H1 (cell line): ENCODE measurements around the gene DLGAP5. TPM values are rescaled to one million over a fixed set of nuclear protein-coding genes. Genes with fewer than 3 reads are reported as not detected.

ENCODE experiments used
- CTCF ChIA-PET: fragments of 300-600 bp; sonication (Branson Sonifier 250); formaldehyde crosslinking; loops from one replicate; lab custom pipeline; 2021; ENCODE audit not compliant: partially characterized antibody; lab: Charles Lee
- POLR2A ChIA-PET: fragments of 300-600 bp; sonication (Branson Sonifier 250); formaldehyde crosslinking; loops from one replicate; lab custom pipeline; 2021; ENCODE audit warnings: inconsistent platforms; ENCODE audit not compliant: partially characterized antibody; lab: Charles Lee
- DNase-seq, 2 experiments: peaks; one replicate each; pipeline versions ENCODE4 v3.0.0 to v3.0.0-alpha.2; 2010 to 2022; ENCODE audit warnings: low spot score in 2 of 2, low read depth in 1 of 2, mixed read lengths in 1 of 2
- FAIRE-seq: peaks from 2 replicates; lab custom pipeline; 2011; peaks lifted over from hg19 to GRCh38; lab: Jason Lieb, UNC
- H2AFZ ChIP-seq: 2 replicates; pipeline ENCODE4 v1.8.1; 2012; ENCODE audit warnings: low read length, inconsistent platforms
- H2AK5ac ChIP-seq: 2 replicates; pipeline ENCODE4 v1.6.1; 2013; ENCODE audit warnings: low read depth, low read length
- H2BK120ac ChIP-seq: replicated peaks from 2 replicates; pipeline ENCODE3; 2013; ENCODE audit warnings: low read depth, low read length, inconsistent platforms
- H2BK12ac ChIP-seq: 2 replicates; pipeline ENCODE4 v1.6.1; 2013; ENCODE audit warnings: low read depth, low read length
- H2BK15ac ChIP-seq: 2 replicates; pipeline ENCODE4 v1.6.1; 2013; ENCODE audit warnings: low read length
- H2BK20ac ChIP-seq: 2 replicates; pipeline ENCODE4 v1.6.1; 2013; ENCODE audit warnings: low read length
- H2BK5ac ChIP-seq: 2 replicates; pipeline ENCODE4 v1.6.1; 2013; ENCODE audit warnings: low read depth, low read length
- H3K14ac ChIP-seq: 2 replicates; pipeline ENCODE4 v1.6.1; 2013; ENCODE audit warnings: inconsistent platforms; ENCODE audit not compliant: insufficient read length
- H3K18ac ChIP-seq: 2 replicates; pipeline ENCODE4 v1.6.1; 2013; ENCODE audit warnings: low read length; ENCODE audit errors: extremely low read depth
- H3K23ac ChIP-seq: 2 replicates; pipeline ENCODE4 v1.6.1; 2013; ENCODE audit warnings: inconsistent platforms; ENCODE audit not compliant: insufficient read length
- H3K23me2 ChIP-seq: 2 replicates; pipeline ENCODE4 v1.6.1; 2013; ENCODE audit warnings: low read depth, low read length
- H3K27ac ChIP-seq: 2 replicates; pipeline ENCODE4 v1.6.1; 2011; ENCODE audit warnings: low read depth, low read length, inconsistent platforms
- H3K27me3 ChIP-seq, 4 experiments: replicated peaks in 1 of 4; 1 replicate in 1 of 4; 2 replicates in 3 of 4; pipeline versions ENCODE4 v1.6.1 to v1.8.1; 2011 to 2013; ENCODE audit warnings: low read length in 3 of 4, mild to moderate bottlenecking in 3 of 4, inconsistent platforms in 2 of 4, mixed read lengths in 2 of 4, moderate library complexity in 1 of 4; ENCODE audit not compliant: control insufficient read depth in 3 of 4, insufficient read depth in 3 of 4; ENCODE audit errors: extremely low read depth in 1 of 4
- H3K36me3 ChIP-seq, 4 experiments: 2 replicates each; pipeline versions ENCODE4 v1.6.1 to v1.8.1; 2011 to 2013; ENCODE audit warnings: mild to moderate bottlenecking in 4 of 4, low read length in 3 of 4, moderate library complexity in 2 of 4, control low read depth in 1 of 4, inconsistent platforms in 1 of 4; ENCODE audit not compliant: insufficient read depth in 4 of 4, control insufficient read depth in 2 of 4
- H3K4ac ChIP-seq: replicated peaks from 2 replicates; pipeline ENCODE3; 2013; ENCODE audit warnings: low read length, low read depth, mixed read lengths, inconsistent platforms; ENCODE audit not compliant: insufficient read length
- H3K4me1 ChIP-seq, 4 experiments: replicated peaks in 1 of 4; 1 replicate in 1 of 4; 2 replicates in 3 of 4; pipeline versions ENCODE4 v1.6.1 to v1.8.1; 2011 to 2013; ENCODE audit warnings: low read length in 3 of 4, inconsistent platforms in 2 of 4, mixed read lengths in 1 of 4; ENCODE audit not compliant: insufficient read depth in 4 of 4, control insufficient read depth in 3 of 4
- H3K4me2 ChIP-seq, 2 experiments: 2 replicates each; pipeline versions ENCODE4 v1.6.1 to v1.8.1; 2011 to 2013; ENCODE audit warnings: low read depth in 2 of 2, low read length in 2 of 2, control low read depth in 1 of 2, inconsistent platforms in 1 of 2, mild to moderate bottlenecking in 1 of 2; ENCODE audit not compliant: insufficient read depth in 1 of 2
- H3K4me3 ChIP-seq, 4 experiments: fragments of 200-600, 300-600 bp in 1 of 4; sonication (generic), shearing (Covaris generic), sonication (Bioruptor Twin) in 1 of 4; 2 replicates each; pipeline versions ENCODE4 v1.5.1 to v1.8.1; 2011 to 2016; ENCODE audit warnings: low read length in 4 of 4, low read depth in 3 of 4, control low read depth in 2 of 4, inconsistent platforms in 2 of 4, mild to moderate bottlenecking in 2 of 4, mixed read lengths in 1 of 4, moderate library complexity in 1 of 4; ENCODE audit not compliant: insufficient read depth in 2 of 4; ENCODE audit errors: extremely low read depth in 1 of 4
- H3K56ac ChIP-seq: replicated peaks from 2 replicates; pipeline ENCODE3; 2013; ENCODE audit warnings: low read depth, mild to moderate bottlenecking, mixed read lengths, low read length, inconsistent platforms; ENCODE audit not compliant: insufficient read length
- H3K79me1 ChIP-seq: 2 replicates; pipeline ENCODE4 v1.6.1; 2013; ENCODE audit warnings: low read depth, low read length, control low read depth
- H3K79me2 ChIP-seq, 2 experiments: 2 replicates each; pipeline versions ENCODE4 v1.6.1 to v1.8.1; 2012 to 2013; ENCODE audit warnings: low read length in 2 of 2, mild to moderate bottlenecking in 2 of 2, inconsistent platforms in 1 of 2; ENCODE audit not compliant: insufficient read depth in 2 of 2, control insufficient read depth in 1 of 2
- H3K9ac ChIP-seq, 4 experiments: replicated peaks in 1 of 4; 1 replicate in 1 of 4; 2 replicates in 3 of 4; pipeline versions ENCODE4 v1.6.1 to v1.8.1; 2011 to 2013; ENCODE audit warnings: low read depth in 3 of 4, low read length in 3 of 4, control low read depth in 2 of 4, mild to moderate bottlenecking in 2 of 4, moderate library complexity in 2 of 4, inconsistent platforms in 1 of 4; ENCODE audit errors: extremely low read depth in 1 of 4
- H3K9me3 ChIP-seq, 2 experiments: 2 replicates each; pipeline versions ENCODE4 v1.6.1 to v1.8.1; 2012 to 2013; ENCODE audit warnings: mild to moderate bottlenecking in 2 of 2, moderate library complexity in 2 of 2, control low read depth in 1 of 2, inconsistent platforms in 1 of 2, low read depth in 1 of 2, low read length in 1 of 2, mixed read lengths in 1 of 2; ENCODE audit not compliant: insufficient read depth in 2 of 2
- H4K20me1 ChIP-seq, 2 experiments: replicated peaks in 1 of 2; 2 replicates each; pipeline versions ENCODE3 to v1.8.1; 2011 to 2013; ENCODE audit warnings: inconsistent platforms in 2 of 2, low read length in 2 of 2, mild to moderate bottlenecking in 1 of 2; ENCODE audit not compliant: insufficient read depth in 2 of 2, control insufficient read depth in 1 of 2
- H4K5ac ChIP-seq: 2 replicates; pipeline ENCODE4 v1.6.1; 2013; ENCODE audit warnings: low read length, low read depth, mixed read lengths, inconsistent platforms; ENCODE audit not compliant: insufficient read length
- H4K8ac ChIP-seq: 2 replicates; pipeline ENCODE4 v1.8.0; 2013; ENCODE audit warnings: mild to moderate bottlenecking, moderate library complexity, low read length, inconsistent platforms; ENCODE audit not compliant: insufficient read depth; ENCODE audit errors: extremely low read depth
- H4K91ac ChIP-seq: replicated peaks from 2 replicates; pipeline ENCODE3; 2013; ENCODE audit warnings: low read length, mixed read lengths, inconsistent platforms; ENCODE audit not compliant: insufficient read length
- ATF3 ChIP-seq: IDR thresholded peaks from 2 replicates; pipeline ENCODE4 v1.6.1; 2011; ENCODE audit warnings: low read depth, mild to moderate bottlenecking, low read length; ENCODE audit not compliant: insufficient read depth
- BCL11A ChIP-seq, 2 experiments: IDR thresholded peaks; one replicate each; pipeline ENCODE4 v1.6.1; 2011; ENCODE audit warnings: low read depth in 2 of 2, low read length in 2 of 2, mild to moderate bottlenecking in 2 of 2
- BRCA1 ChIP-seq: IDR thresholded peaks from 2 replicates; pipeline ENCODE4 v1.6.1; 2012; ENCODE audit warnings: low read depth, low read length, improper control_type of control experiment
- CBX8 ChIP-seq: fragments of 300-800, 300-1000 bp; sonication (generic); IDR thresholded peaks from 2 replicates; pipeline ENCODE4 v1.7.1; 2016; ENCODE audit warnings: low read depth, low read length, borderline replicate concordance
- HDAC6 ChIP-seq: IDR thresholded peaks from one replicate; pipeline ENCODE4 v1.7.1; 2012; ENCODE audit warnings: low read depth, mild to moderate bottlenecking, inconsistent platforms, low read length, moderate library complexity
- NRF1 ChIP-seq: IDR thresholded peaks from 2 replicates; pipeline ENCODE4 v1.6.1; 2011; ENCODE audit warnings: mild to moderate bottlenecking, low read depth, low read length, improper control_type of control experiment
- POU5F1 ChIP-seq: IDR thresholded peaks from 2 replicates; pipeline ENCODE4 v1.6.1; 2011; ENCODE audit warnings: low read depth, mild to moderate bottlenecking, low read length, moderate library complexity
- RBBP5 ChIP-seq: IDR thresholded peaks from 2 replicates; pipeline ENCODE4 v1.7.1; 2012; ENCODE audit warnings: low read depth, mild to moderate bottlenecking, inconsistent platforms, low read length, moderate library complexity, borderline replicate concordance
- TCF12 ChIP-seq: IDR thresholded peaks from 2 replicates; pipeline ENCODE4 v1.6.1; 2011; ENCODE audit warnings: low read depth, mild to moderate bottlenecking, low read length
- YY1 ChIP-seq: IDR thresholded peaks from 2 replicates; pipeline ENCODE4 v1.6.1; 2011; ENCODE audit warnings: low read depth, mild to moderate bottlenecking, low read length
- WGBS, 2 experiments: shearing (Covaris generic) in 1 of 2; methylation state at CpG; one replicate each; pipeline versions ENCODE4 v1.1.6 to v1.1.7; 2013 to 2015; ENCODE audit warnings: low lambda C conversion rate in 2 of 2, mixed read lengths in 2 of 2, inconsistent platforms in 1 of 2, low coverage in 1 of 2, missing lambda C conversion rate in 1 of 2; ENCODE audit not compliant: insufficient replicate concordance in 2 of 2, insufficient coverage in 1 of 2, insufficient read length in 1 of 2; ENCODE audit errors: extremely low coverage in 1 of 2, missing lambda C conversion rate in 1 of 2; 5-methylcytosine and 5-hydroxymethylcytosine counted together
- polyA plus RNA-seq, 7 experiments: library from polyadenylated mRNA; depleted of rRNA in 3 of 7; stranded (reverse) in 5 of 7; unstranded in 2 of 7; fragments of >200 nt in 5 of 7; fragments of 200-250 nt in 2 of 7; gene quantifications; 1 replicate in 5 of 7; 2 replicates in 1 of 7; 4 replicates in 1 of 7; pipeline versions ENCODE4 v1.2.1 to v1.2.3, GENCODE V29; 2011 to 2013; ENCODE audit warnings: missing spikeins in 2 of 7, mixed read lengths in 2 of 7
- total RNA-seq: library from RNA; stranded (reverse); fragmentation: NEBNext Ultra II Directional; extraction: Animal tissue kit (Norgen Biotek cat#: 25700); gene quantifications from 2 replicates; pipeline ENCODE4 v1.2.1, GENCODE V29; 2021
- TF ChIP-seq, protein P1 (sequence below): IDR thresholded peaks from 2 replicates; pipeline ENCODE4 v1.6.1; 2012; ENCODE audit warnings: low read length, inconsistent platforms

DLGAP5 gene
- total and polyA plus RNA-seq, 2 of the 8 experiments (the other 6 are each of a cell fraction or from before 2014, with no cell fraction given) = 16.9 to 155 TPM

- Histone ChIP-seq H4K20me1 (no peaks in the 10 kb centered on the region), H3K18ac (no peak overlapping the region), H2BK20ac (no peak overlapping the region), H2BK5ac (no peak overlapping the region), H3K27me3 (peaks cover 0 to 30% (median 17%) of the 10 kb centered on the region in 4 experiments; a peak in 6 of 7 replicates), H3K4ac (no peak overlapping the region), H3K23me2 (peaks cover 10% of the 10 kb centered on the region), H2AFZ (no peak overlapping the region), H3K56ac (no peak overlapping the region), H3K79me1 (no peaks in the 10 kb centered on the region), H2BK120ac (no peak overlapping the region), H3K4me1 (peaks cover 0 to 3% (median 1%) of the 10 kb centered on the region in 4 experiments; a peak in 2 of 7 replicates), H3K4me3 (no peak overlapping the region), H3K79me2 (no peaks in the 10 kb centered on the region), H2AK5ac (no peak overlapping the region), H3K9ac (no peak overlapping the region), H2BK12ac (no peak overlapping the region), H4K91ac (no peak overlapping the region), H2BK15ac (no peak overlapping the region), H3K9me3 (no peaks in the 10 kb centered on the region), H3K27ac (no peak overlapping the region), H3K4me2 (no peak overlapping the region), H3K36me3 (no peaks in the 10 kb centered on the region), H3K14ac (no peak overlapping the region), H4K5ac (no peak overlapping the region), H3K23ac (no peak overlapping the region), H4K8ac (no peak overlapping the region)
- CTCF ChIA-PET = interaction anchor here (0.8 to 1.2 kb wide), 2 partner anchors 11 to 34 kb away, joined by 3 read pairs; no protein-coding TSS in a partner anchor
- POLR2A ChIA-PET = no interaction called here
- WGBS, 2 experiments = 91% methylated on average over 5 of the region's 5 CpGs; no CpG with 5 or more reads in 1 of the 2 experiments
- no peak for DNase-seq
- FAIRE-seq = no peak
- TF ChIP-seq, protein P1, sequence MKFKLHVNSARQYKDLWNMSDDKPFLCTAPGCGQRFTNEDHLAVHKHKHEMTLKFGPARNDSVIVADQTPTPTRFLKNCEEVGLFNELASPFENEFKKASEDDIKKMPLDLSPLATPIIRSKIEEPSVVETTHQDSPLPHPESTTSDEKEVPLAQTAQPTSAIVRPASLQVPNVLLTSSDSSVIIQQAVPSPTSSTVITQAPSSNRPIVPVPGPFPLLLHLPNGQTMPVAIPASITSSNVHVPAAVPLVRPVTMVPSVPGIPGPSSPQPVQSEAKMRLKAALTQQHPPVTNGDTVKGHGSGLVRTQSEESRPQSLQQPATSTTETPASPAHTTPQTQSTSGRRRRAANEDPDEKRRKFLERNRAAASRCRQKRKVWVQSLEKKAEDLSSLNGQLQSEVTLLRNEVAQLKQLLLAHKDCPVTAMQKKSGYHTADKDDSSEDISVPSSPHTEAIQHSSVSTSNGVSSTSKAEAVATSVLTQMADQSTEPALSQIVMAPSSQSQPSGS = no peak
- TF ChIP-seq CBX8 = no peak
- TF ChIP-seq HDAC6 = no peak
- no peak for TF ChIP-seq BRCA1
- no peak for TF ChIP-seq BCL11A (IDR thresholded peaks at IDR 0.05; ENCODE audit: low read depth in 2 of 2, low read length in 2 of 2)
- no peak for TF ChIP-seq NRF1
- TF ChIP-seq TCF12 = no peak
- no peak for TF ChIP-seq YY1
- TF ChIP-seq RBBP5 = no peak
- no peak for TF ChIP-seq ATF3
- no peak for TF ChIP-seq POU5F1
Observed at GRCh38 chr14:55126932-55127459, 64.4 kb downstream of the DLGAP5 start.
